Measurements from ENCODE around the gene TPBGL. TPM values are rescaled to one million over a fixed set of nuclear protein-coding genes. Genes with fewer than 3 reads are reported as not detected.
A peak's percentile ranks its signal among the peaks of the same experiment; 100 is the strongest.

The TPBGL gene
- total RNA-seq, 1 donor from 2014 or later, result 0.07 TPM

DNA sequence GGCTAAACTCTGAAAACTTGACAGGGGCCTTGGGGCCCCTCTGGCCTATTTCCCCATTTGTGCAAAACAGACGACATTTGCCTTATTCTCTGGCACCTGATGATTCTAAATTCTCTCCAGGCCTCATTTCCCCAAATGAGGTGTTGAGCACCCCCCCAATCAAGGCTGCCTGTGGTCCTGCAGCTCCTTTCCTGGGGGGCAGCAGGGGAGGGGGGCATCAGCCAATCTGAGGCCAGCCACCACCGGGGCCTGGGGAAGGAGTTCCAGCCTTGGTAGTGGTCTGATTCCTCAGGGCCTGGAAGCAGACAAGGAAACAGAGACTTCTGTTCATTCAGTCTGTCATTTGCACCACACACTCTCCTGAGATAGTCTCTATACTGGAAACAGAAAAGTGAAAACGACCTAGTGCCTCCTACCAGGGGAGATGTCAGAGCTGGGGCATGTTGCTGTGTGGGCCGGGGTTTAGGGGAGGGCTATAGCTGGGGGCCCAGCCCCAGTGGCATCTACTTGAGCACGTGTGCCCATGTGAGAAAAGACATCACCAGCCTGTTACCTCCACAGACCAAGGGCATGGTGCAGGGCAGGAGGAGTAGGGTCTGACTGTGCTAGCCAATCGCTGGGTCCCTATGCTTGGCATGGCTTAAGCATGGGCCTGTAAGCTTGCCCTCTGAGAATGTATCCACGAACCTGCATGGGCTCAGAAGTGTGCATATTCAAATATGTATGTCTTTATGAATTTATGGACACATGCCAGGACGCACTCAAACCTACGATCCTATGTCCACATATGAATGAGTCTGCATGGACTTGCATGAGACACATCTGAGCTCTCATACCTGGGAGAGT, 1.8 kb upstream of the TPBGL start:
- Mint-ChIP-seq H3K36me3 (no peaks in the 10 kb centered on the region), H3K9me3 (no peaks in the 10 kb centered on the region), H3K27ac (no peak overlapping the region), H3K4me1 (peaks cover 6% of the 10 kb centered on the region), H3K27me3 (ENCODE audit: low read depth) (peaks cover 77% of the 10 kb centered on the region), H3K4me3 (peak overlapping the region; percentile 22)
- TF ChIP-seq, protein P1, sequence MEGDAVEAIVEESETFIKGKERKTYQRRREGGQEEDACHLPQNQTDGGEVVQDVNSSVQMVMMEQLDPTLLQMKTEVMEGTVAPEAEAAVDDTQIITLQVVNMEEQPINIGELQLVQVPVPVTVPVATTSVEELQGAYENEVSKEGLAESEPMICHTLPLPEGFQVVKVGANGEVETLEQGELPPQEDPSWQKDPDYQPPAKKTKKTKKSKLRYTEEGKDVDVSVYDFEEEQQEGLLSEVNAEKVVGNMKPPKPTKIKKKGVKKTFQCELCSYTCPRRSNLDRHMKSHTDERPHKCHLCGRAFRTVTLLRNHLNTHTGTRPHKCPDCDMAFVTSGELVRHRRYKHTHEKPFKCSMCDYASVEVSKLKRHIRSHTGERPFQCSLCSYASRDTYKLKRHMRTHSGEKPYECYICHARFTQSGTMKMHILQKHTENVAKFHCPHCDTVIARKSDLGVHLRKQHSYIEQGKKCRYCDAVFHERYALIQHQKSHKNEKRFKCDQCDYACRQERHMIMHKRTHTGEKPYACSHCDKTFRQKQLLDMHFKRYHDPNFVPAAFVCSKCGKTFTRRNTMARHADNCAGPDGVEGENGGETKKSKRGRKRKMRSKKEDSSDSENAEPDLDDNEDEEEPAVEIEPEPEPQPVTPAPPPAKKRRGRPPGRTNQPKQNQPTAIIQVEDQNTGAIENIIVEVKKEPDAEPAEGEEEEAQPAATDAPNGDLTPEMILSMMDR (IDR thresholded peaks at IDR 0.05; ENCODE audit: unreplicated experiment), result no peak
- DNase-seq (ENCODE audit: low spot score in 2 of 2, unreplicated experiment in 2 of 2), result no peak

DNA sequence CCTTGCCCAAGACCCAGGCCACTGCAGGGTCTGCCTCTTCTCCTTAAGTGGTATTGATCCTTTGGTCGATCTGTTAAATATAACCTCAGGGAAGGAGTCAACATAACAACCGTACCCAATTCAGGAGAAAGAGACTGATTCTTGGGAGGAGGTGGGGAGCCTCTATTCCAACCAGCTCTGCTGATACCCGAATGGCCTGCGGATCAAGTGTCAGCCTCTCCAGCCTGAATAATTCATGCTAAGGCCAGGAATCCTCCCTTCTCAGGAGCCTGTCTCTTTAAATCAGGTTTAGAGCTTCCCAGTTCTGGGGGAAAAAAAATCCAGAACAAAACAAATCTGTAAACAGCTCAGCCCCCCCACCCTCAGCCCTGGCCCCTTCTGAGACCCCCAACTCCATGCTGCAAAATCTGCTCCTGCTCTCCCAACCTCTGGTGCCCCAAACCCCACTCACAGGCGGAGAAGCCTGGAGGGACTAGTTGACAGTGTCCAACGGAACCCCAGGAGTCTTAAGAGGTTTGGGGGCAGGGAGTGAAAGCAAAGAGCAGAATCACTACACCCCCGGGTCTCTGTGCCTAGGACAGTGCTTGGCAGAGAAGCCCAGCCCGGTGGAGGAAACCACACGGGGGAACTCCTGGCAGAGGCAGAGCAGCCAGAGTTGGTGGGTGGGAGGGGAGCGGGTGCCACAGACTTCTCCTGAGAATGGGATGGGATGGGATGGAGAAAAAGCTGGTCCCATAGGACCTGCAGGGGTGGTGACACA, 863 bp upstream of the TPBGL start:
- no peak overlapping the region for H3K27ac Mint-ChIP-seq
- H3K4me1 Mint-ChIP-seq, result peaks cover 6% of the 10 kb centered on the region
- no peaks in the 10 kb centered on the region for H3K36me3 Mint-ChIP-seq
- no peaks in the 10 kb centered on the region for H3K9me3 Mint-ChIP-seq
- peaks cover 84% of the 10 kb centered on the region for H3K27me3 Mint-ChIP-seq (ENCODE audit: low read depth)
- H3K4me3 Mint-ChIP-seq, result peak overlapping the region; percentile 62
- no peak for DNase-seq (ENCODE audit: low spot score in 2 of 2, unreplicated experiment in 2 of 2)
- TF ChIP-seq, protein P1 (IDR thresholded peaks at IDR 0.05; ENCODE audit: unreplicated experiment), result no peak

DNA sequence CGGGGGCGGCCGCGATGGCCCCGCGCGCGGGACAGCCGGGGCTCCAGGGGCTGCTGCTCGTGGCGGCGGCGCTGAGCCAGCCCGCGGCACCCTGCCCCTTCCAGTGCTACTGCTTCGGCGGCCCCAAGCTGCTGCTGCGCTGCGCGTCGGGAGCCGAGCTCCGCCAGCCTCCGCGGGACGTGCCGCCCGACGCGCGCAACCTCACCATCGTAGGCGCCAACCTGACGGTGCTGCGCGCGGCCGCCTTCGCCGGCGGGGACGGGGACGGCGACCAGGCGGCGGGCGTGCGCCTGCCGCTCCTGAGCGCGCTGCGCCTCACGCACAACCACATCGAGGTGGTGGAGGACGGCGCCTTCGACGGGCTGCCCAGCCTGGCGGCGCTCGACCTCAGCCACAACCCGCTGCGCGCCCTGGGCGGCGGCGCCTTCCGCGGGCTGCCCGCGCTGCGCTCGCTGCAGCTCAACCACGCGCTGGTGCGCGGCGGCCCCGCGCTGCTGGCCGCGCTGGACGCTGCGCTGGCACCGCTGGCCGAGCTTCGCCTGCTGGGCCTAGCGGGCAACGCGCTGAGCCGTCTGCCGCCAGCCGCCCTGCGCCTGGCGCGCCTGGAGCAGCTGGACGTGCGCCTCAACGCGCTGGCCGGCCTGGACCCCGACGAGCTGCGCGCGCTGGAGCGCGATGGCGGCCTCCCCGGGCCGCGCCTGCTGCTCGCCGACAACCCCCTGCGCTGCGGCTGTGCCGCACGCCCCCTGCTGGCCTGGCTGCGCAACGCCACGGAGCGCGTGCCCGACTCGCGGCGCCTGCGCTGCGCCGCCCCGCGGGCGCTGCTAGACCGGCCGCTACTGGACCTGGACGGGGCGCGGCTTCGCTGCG, 697 bp downstream of the TPBGL start:
- peaks cover 84% of the 10 kb centered on the region for H3K27me3 Mint-ChIP-seq (ENCODE audit: low read depth)
- H3K4me3 Mint-ChIP-seq, result peak overlapping the region; percentile 50

DNA sequence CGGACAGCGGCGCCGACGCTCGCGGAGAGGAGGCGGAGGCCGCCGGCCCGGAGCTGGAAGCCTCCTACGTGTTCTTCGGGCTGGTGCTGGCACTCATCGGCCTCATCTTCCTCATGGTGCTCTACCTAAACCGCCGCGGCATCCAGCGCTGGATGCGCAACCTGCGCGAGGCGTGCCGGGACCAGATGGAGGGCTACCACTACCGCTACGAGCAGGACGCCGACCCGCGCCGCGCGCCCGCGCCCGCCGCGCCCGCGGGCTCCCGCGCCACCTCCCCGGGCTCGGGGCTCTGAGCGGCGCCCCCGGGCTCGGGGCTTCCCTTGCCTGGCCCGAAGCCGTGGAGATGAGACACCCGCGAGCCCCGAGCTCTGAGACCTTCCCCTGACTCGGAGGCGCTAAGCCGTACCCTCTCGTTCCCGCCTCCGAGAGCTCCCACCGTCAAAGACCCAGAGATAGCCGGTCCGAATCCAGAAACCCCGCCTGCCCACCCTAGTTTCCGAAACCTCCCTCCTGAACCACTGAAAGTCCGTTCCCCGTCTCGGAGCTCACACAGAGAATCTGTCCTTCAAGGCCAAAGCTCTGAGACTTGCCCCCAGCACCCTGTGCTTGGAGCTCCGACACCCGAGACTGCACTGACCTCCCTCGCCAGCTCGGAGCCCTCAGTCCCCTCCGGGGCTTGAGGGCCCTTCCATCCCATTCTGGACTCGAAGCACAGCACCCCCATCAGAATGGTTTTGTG, 1.5 kb downstream of the TPBGL start:
- H3K4me1 Mint-ChIP-seq, result peaks cover 6% of the 10 kb centered on the region
- no peaks in the 10 kb centered on the region for H3K36me3 Mint-ChIP-seq
- peak overlapping the region; percentile 60 for H3K4me3 Mint-ChIP-seq
- peaks cover 83% of the 10 kb centered on the region for H3K27me3 Mint-ChIP-seq (ENCODE audit: low read depth)
- peak in 1 of 2 experiments; percentile 16 for DNase-seq (ENCODE audit: low spot score in 2 of 2, unreplicated experiment in 2 of 2)
- no peak overlapping the region for H3K27ac Mint-ChIP-seq
- H3K9me3 Mint-ChIP-seq, result no peaks in the 10 kb centered on the region
- TF ChIP-seq, protein P1 (IDR thresholded peaks at IDR 0.05; ENCODE audit: unreplicated experiment), result peak; percentile 3

More for the DNA sequence above, 697 bp downstream of the TPBGL start:
- H3K27ac Mint-ChIP-seq, result no peak overlapping the region
- peak; percentile 83 to 97 for DNase-seq (ENCODE audit: low spot score in 2 of 2, unreplicated experiment in 2 of 2)
- H3K9me3 Mint-ChIP-seq, result no peaks in the 10 kb centered on the region
- TF ChIP-seq, protein P1 (IDR thresholded peaks at IDR 0.05; ENCODE audit: unreplicated experiment), result peak; percentile 80
- peaks cover 6% of the 10 kb centered on the region for H3K4me1 Mint-ChIP-seq
- no peaks in the 10 kb centered on the region for H3K36me3 Mint-ChIP-seq

Measured in mesothelial cell of epicardium (in vitro differentiated cells).